Uterus (tissue), 4 donors: ENCODE measurements around the gene SLC22A5. TPM values are rescaled to one million over a fixed set of nuclear protein-coding genes. Genes with fewer than 3 reads are reported as not detected.
A peak's percentile ranks its signal among the peaks of the same experiment; 100 is the strongest.

Source experiments
- DNase-seq, 2 donors: peaks; one replicate each; pipeline ENCODE4 v3.0.0-alpha.2; 2019 to 2020
- H3K27ac ChIP-seq, 2 donors: fragments of 200-600 bp; sonication (generic); 1 replicate in 1 of 2; 2 replicates in 1 of 2; pipeline ENCODE4 v1.5.1; 2016 to 2018
- H3K27me3 ChIP-seq, 2 donors: fragments of 200-600 bp; sonication (generic); one replicate each; pipeline ENCODE4 v1.5.1; 2018 to 2019; ENCODE audit warnings: control low read depth in 1 of 2
- H3K36me3 ChIP-seq, 2 donors: fragments of 200-600 bp; sonication (generic); one replicate each; pipeline ENCODE4 v1.5.1; 2019; ENCODE audit warnings: control low read depth in 1 of 2
- H3K4me1 ChIP-seq, 2 donors: fragments of 200-600 bp; sonication (generic); one replicate each; pipeline ENCODE4 v1.5.1; 2018 to 2019; ENCODE audit warnings: control low read depth in 1 of 2
- H3K4me3 ChIP-seq, 2 donors: fragments of 200-600 bp; sonication (generic); 1 replicate in 1 of 2; 2 replicates in 1 of 2; pipeline ENCODE4 v1.5.1; 2018 to 2019; ENCODE audit warnings: mild to moderate bottlenecking in 1 of 2
- H3K9me3 ChIP-seq, 2 donors: fragments of 200-600 bp; sonication (generic); one replicate each; pipeline ENCODE4 v1.5.1; 2019; ENCODE audit warnings: control low read depth in 1 of 2
- CTCF ChIP-seq, 4 experiments: fragments of 200-600 bp in 2 of 4; fragments of 450-650 bp in 2 of 4; sonication (generic) in 2 of 4; IDR thresholded peaks; one replicate each; pipeline ENCODE4 v1.5.1; 2016 to 2019; ENCODE audit warnings: antibody characterized with exemption in 4 of 4, mild to moderate bottlenecking in 2 of 4, moderate library complexity in 1 of 4
- POLR2A ChIP-seq, 2 donors: fragments of 450-650 bp; IDR thresholded peaks; one replicate each; pipeline ENCODE4 v1.6.1; 2016; ENCODE audit warnings: antibody characterized with exemption in 2 of 2, mild to moderate bottlenecking in 1 of 2, moderate library complexity in 1 of 2
- intact Hi-C: fragments of 100-400 bp; cut with DNase I; formaldehyde crosslinking; loops from one replicate; pipeline ENCODE4 v1.15.1; 2023; ENCODE audit warnings: low total_unique reads
- total RNA-seq, 4 donors: library from RNA; depleted of rRNA in 3 of 4; stranded (reverse); fragments of >200 nt in 3 of 4; gene quantifications; one replicate each; pipeline versions ENCODE4 v1.1.0 to v1.2.4, GENCODE V29; 2014 to 2023
- donor health status: DM: yes; HTN: yes; CAD: no.

The SLC22A5 gene
- total RNA-seq, 4 donors from 2014 or later, result 2.0 to 18.9 (median 10.0) TPM

GRCh38 chr5:132420706-132421272, 51.3 kb downstream of the SLC22A5 start:
- Histone ChIP-seq H3K27me3 (no peaks in the 10 kb centered on the region), H3K4me1 (peaks cover 9 to 22% of the 10 kb centered on the region in 2 donors), H3K9me3 (no peaks in the 10 kb centered on the region), H3K36me3 (no peaks in the 10 kb centered on the region), H3K4me3 (no peak overlapping the region), H3K27ac (peak overlapping the region; percentile 62 to 81)
- no peak for DNase-seq
- no peak for TF ChIP-seq POLR2A (IDR thresholded peaks at IDR 0.05)
- TF ChIP-seq CTCF (IDR thresholded peaks at IDR 0.05), result no peak
- intact Hi-C loops, result loop anchor here (5.0 kb wide), 1 partner anchor 67 kb away; no protein-coding TSS in a partner anchor

DNA sequence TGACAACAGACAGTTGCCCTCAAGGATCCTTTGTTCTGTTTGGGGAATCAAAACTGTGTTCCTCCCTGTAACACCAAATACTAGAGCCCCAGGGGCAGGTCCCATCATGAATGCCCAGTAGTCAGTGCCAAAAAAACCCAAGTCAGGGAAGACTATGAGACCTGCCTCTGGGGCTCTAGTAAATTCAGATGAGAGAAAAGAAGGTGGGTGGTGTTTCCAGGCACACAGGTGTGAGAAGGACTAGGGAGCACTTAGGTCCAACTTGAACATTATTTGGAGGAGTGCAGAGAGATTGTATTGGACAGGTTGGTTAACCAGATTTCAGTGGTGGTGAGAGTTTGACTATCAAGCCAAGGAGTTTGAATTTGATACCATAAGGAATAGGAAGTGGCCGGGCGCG, 52.0 kb downstream of the SLC22A5 start:
- no peak for DNase-seq
- TF ChIP-seq POLR2A (IDR thresholded peaks at IDR 0.05), result no peak
- TF ChIP-seq CTCF (IDR thresholded peaks at IDR 0.05), result no peak
- peaks cover 16 to 22% of the 10 kb centered on the region in 2 donors for H3K4me1 ChIP-seq
- no peak overlapping the region for H3K4me3 ChIP-seq
- no peaks in the 10 kb centered on the region for H3K27me3 ChIP-seq
- H3K36me3 ChIP-seq, result no peaks in the 10 kb centered on the region
- H3K9me3 ChIP-seq, result no peaks in the 10 kb centered on the region
- intact Hi-C loops, result loop anchor here (5.0 kb wide), 1 partner anchor 66 kb away; no protein-coding TSS in a partner anchor
- H3K27ac ChIP-seq, result peak overlapping the region; percentile 16 to 81

- Histone ChIP-seq H3K9me3 (no peaks in the 10 kb centered on the region), H3K27me3 (no peaks in the 10 kb centered on the region), H3K27ac (peak overlapping the region in 1 of 2 donors; percentile 12), H3K36me3 (no peaks in the 10 kb centered on the region), H3K4me3 (no peak overlapping the region), H3K4me1 (peaks cover 20 to 35% of the 10 kb centered on the region in 2 donors)
- DNase-seq, result no peak
- intact Hi-C loops, result loop anchor here (5.0 kb wide), 1 partner anchor 64 kb away; no protein-coding TSS in a partner anchor
- TF ChIP-seq POLR2A (IDR thresholded peaks at IDR 0.05) (no peak), CTCF (IDR thresholded peaks at IDR 0.05) (no peak)
Measured at GRCh38 chr5:132422720-132423437, 53.4 kb downstream of the SLC22A5 start.

DNA sequence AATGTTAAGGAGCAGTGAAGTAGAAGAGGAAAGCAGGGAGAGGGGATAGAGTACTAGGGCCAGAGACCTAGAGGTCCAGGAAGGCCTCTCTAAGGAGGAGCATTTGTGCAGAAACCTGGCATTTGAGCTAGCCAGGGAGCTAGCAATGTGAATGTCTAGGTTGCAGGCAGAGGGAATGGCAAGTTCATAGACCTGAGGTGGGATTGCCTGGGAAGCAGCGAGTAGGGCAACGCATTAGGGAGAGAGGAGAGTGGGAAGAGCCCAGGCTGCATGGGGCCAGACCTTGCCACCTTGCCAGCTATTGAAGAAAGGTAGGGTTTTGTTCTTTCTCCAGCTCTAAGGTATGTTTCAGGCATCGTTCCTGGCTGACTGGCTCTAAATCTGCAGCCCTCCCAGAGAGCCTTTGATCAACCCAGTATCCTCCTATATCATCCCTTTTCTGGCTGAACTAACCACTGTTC, 54.0 kb downstream of the SLC22A5 start:
- H3K4me1 ChIP-seq, result peaks cover 26 to 39% of the 10 kb centered on the region in 2 donors
- intact Hi-C loops, result loop anchor here (5.0 kb wide), 1 partner anchor 64 kb away; no protein-coding TSS in a partner anchor

More for the DNA sequence above, 54.0 kb downstream of the SLC22A5 start:
- TF ChIP-seq POLR2A (IDR thresholded peaks at IDR 0.05) (no peak), CTCF (IDR thresholded peaks at IDR 0.05) (no peak)
- no peaks in the 10 kb centered on the region for H3K9me3 ChIP-seq
- H3K36me3 ChIP-seq, result no peaks in the 10 kb centered on the region
- H3K4me3 ChIP-seq, result no peak overlapping the region
- no peak for DNase-seq
- H3K27me3 ChIP-seq, result no peaks in the 10 kb centered on the region
- peak overlapping the region in 1 of 2 donors; percentile 12 for H3K27ac ChIP-seq
